Liver (tissue), 9 donors: ENCODE data around the gene RERE. TPM values are rescaled to one million over a fixed set of nuclear protein-coding genes. Genes with fewer than 3 reads are reported as not detected.
"Not testable (repeated sequence)": the region's sequence is repeated elsewhere in the genome, so short reads cannot be mapped to it uniquely, and the experiment has no call there.

Experiments
- DNase-seq: peaks from one replicate; pipeline ENCODE4 v3.0.0-alpha.2; 2017; ENCODE audit warnings: low spot score
- H3K27ac ChIP-seq, 2 donors: one replicate each; pipeline ENCODE4 v1.7.0; 2013; ENCODE audit warnings: inconsistent platforms in 2 of 2, low read length in 2 of 2, control low read depth in 1 of 2, low read depth in 1 of 2, mild to moderate bottlenecking in 1 of 2
- H3K27me3 ChIP-seq, 4 donors: one replicate each; pipeline versions ENCODE4 v1.6.1 to v1.7.0; 2013; ENCODE audit warnings: low read length in 3 of 4, inconsistent platforms in 1 of 4, mild to moderate bottlenecking in 1 of 4, moderate library complexity in 1 of 4; ENCODE audit not compliant: control insufficient read depth in 4 of 4, insufficient read depth in 4 of 4
- H3K36me3 ChIP-seq, 4 donors: one replicate each; pipeline versions ENCODE4 v1.6.1 to v1.7.0; 2013; ENCODE audit warnings: low read length in 3 of 4, mild to moderate bottlenecking in 3 of 4, low read depth in 1 of 4, moderate library complexity in 1 of 4; ENCODE audit not compliant: control insufficient read depth in 4 of 4, insufficient read depth in 3 of 4
- H3K4me1 ChIP-seq, 4 donors: one replicate each; pipeline versions ENCODE4 v1.6.1 to v1.7.0; 2013; ENCODE audit warnings: low read length in 3 of 4, mild to moderate bottlenecking in 3 of 4, moderate library complexity in 1 of 4; ENCODE audit not compliant: control insufficient read depth in 4 of 4, insufficient read depth in 4 of 4
- H3K4me3 ChIP-seq, 3 donors: one replicate each; pipeline versions ENCODE4 v1.6.1 to v1.7.0; 2013; ENCODE audit warnings: low read length in 3 of 3, control low read depth in 1 of 3, low read depth in 1 of 3, mild to moderate bottlenecking in 1 of 3
- H3K9ac ChIP-seq, 2 donors: one replicate each; pipeline ENCODE4 v1.7.0; 2013; ENCODE audit warnings: low read length in 2 of 2, mild to moderate bottlenecking in 2 of 2, moderate library complexity in 2 of 2, control low read depth in 1 of 2, low read depth in 1 of 2
- H3K9me3 ChIP-seq, 4 donors: one replicate each; pipeline versions ENCODE4 v1.6.1 to v1.7.0; 2013; ENCODE audit warnings: low read length in 3 of 4; ENCODE audit not compliant: control insufficient read depth in 4 of 4
- ATF3 ChIP-seq: IDR thresholded peaks from 2 replicates; pipeline ENCODE4 v1.6.1; 2016; ENCODE audit warnings: antibody characterized with exemption
- CTCF ChIP-seq: fragments of 150-350 bp; IDR thresholded peaks from 2 replicates; pipeline ENCODE4 v1.5.1; 2017; ENCODE audit warnings: improper control_type of control experiment, low read depth, low read length; ENCODE audit not compliant: missing input control
- EGR1 ChIP-seq, 2 donors: IDR thresholded peaks; 2 replicates each; pipeline ENCODE4 v1.6.1; 2016 to 2018; ENCODE audit warnings: antibody characterized with exemption in 2 of 2, low read depth in 2 of 2
- FOXA1 ChIP-seq: IDR thresholded peaks from 2 replicates; pipeline ENCODE4 v1.6.1; 2016; ENCODE audit warnings: antibody characterized with exemption
- FOXA2 ChIP-seq: IDR thresholded peaks from 2 replicates; pipeline ENCODE4 v1.6.1; 2016; ENCODE audit warnings: antibody characterized with exemption
- GABPA ChIP-seq, 2 donors: IDR thresholded peaks in 1 of 2; conservative IDR thresholded peaks in 1 of 2; 2 replicates each; pipeline ENCODE4 v1.6.1; 2016; ENCODE audit warnings: antibody characterized with exemption in 2 of 2, mild to moderate bottlenecking in 1 of 2, moderate library complexity in 1 of 2
- HNF4A ChIP-seq, 2 donors: conservative IDR thresholded peaks; 2 replicates each; pipeline ENCODE4 v1.6.1; 2016; ENCODE audit warnings: antibody characterized with exemption in 2 of 2, mild to moderate bottlenecking in 2 of 2
- HNF4G ChIP-seq: IDR thresholded peaks from 2 replicates; pipeline ENCODE4 v1.6.1; 2016; ENCODE audit warnings: antibody characterized with exemption
- JUND ChIP-seq, 2 donors: IDR thresholded peaks; 2 replicates each; pipeline ENCODE4 v1.6.1; 2016; ENCODE audit warnings: antibody characterized with exemption in 2 of 2
- MAX ChIP-seq: IDR thresholded peaks from 2 replicates; pipeline ENCODE4 v1.6.1; 2016; ENCODE audit warnings: antibody characterized with exemption
- NR2F2 ChIP-seq: IDR thresholded peaks from 2 replicates; pipeline ENCODE4 v1.6.1; 2016; ENCODE audit warnings: antibody characterized with exemption
- RAD21 ChIP-seq, 2 donors: IDR thresholded peaks; 2 replicates each; pipeline ENCODE4 v1.6.1; 2016; ENCODE audit warnings: antibody characterized with exemption in 2 of 2, mild to moderate bottlenecking in 2 of 2
- REST ChIP-seq: IDR thresholded peaks from 2 replicates; pipeline ENCODE4 v1.6.1; 2016; ENCODE audit warnings: antibody characterized with exemption, mild to moderate bottlenecking
- RXRA ChIP-seq, 2 donors: IDR thresholded peaks; 2 replicates each; pipeline ENCODE4 v1.6.1; 2017 to 2018; ENCODE audit warnings: antibody characterized with exemption in 2 of 2, mild to moderate bottlenecking in 1 of 2
- SP1 ChIP-seq: IDR thresholded peaks from 2 replicates; pipeline ENCODE4 v1.6.1; 2018; ENCODE audit warnings: antibody characterized with exemption, mild to moderate bottlenecking
- TAF1 ChIP-seq: conservative IDR thresholded peaks from 2 replicates; pipeline ENCODE4 v1.6.1; 2016; ENCODE audit warnings: antibody characterized with exemption, mild to moderate bottlenecking
- YY1 ChIP-seq: IDR thresholded peaks from 2 replicates; pipeline ENCODE4 v1.6.1; 2016; ENCODE audit warnings: antibody characterized with exemption, mild to moderate bottlenecking
- ZBTB33 ChIP-seq: IDR thresholded peaks from 2 replicates; pipeline ENCODE4 v1.6.1; 2016; ENCODE audit warnings: antibody characterized with exemption
- WGBS: extraction: QIAGEN DNeasy Blood & Tissue Kit; methylation state at CpG from one replicate; pipeline ENCODE4 v1.1.7; 2013; 5-methylcytosine and 5-hydroxymethylcytosine counted together
- polyA plus RNA-seq, 2 donors: library from polyadenylated mRNA; stranded (reverse) in 1 of 2; unstranded in 1 of 2; fragments of 200-250 nt in 1 of 2; fragments of >200 nt in 1 of 2; fragmentation: Nextera tagmentation in 1 of 2; extraction: Ambion mirVana in 1 of 2; gene quantifications; one replicate each; pipeline versions ENCODE4 v1.2.1 to v1.2.3, GENCODE V29; 2013 to 2015
- total RNA-seq, 2 donors: library from RNA; depleted of rRNA; stranded (reverse); fragments of >200 nt; gene quantifications; one replicate each; pipeline ENCODE4 v1.2.3, GENCODE V29; 2014
- donor health status: healthy.
- donor health status: healthy.
- donor health status: healthy.
- donor health status: healthy.
- donor health status: healthy.

RERE gene
- total and polyA plus RNA-seq, 4 donors = 9.8 to 49.1 (median 24.8) TPM

GRCh38 chr1:8382051-8382505 is 435.4 kb downstream of the RERE start (continued):
- TF ChIP-seq ZBTB33 (no peak), NR2F2 (no peak), CTCF (no peak), GABPA (IDR thresholded peaks at IDR 0.05 in 1 of 2, conservative IDR thresholded peaks at IDR 0.05 in 1 of 2) (no peak), TAF1 (no peak), JUND (IDR thresholded peaks at IDR 0.05) (no peak), YY1 (no peak)

GRCh38 chr1:8381618-8382017 is 435.8 kb downstream of the RERE start:
- peaks cover 0 to 3% (median under 1%) of the 10 kb centered on the region in 4 donors for H3K36me3 ChIP-seq
- H3K4me1 ChIP-seq = peaks cover 8 to 54% (median 40%) of the 10 kb centered on the region in 4 donors
- H3K4me3 ChIP-seq = no peak overlapping the region
- no peak for TF ChIP-seq GABPA (IDR thresholded peaks at IDR 0.05 in 1 of 2, conservative IDR thresholded peaks at IDR 0.05 in 1 of 2)
- TF ChIP-seq ZBTB33 = no peak
- TF ChIP-seq EGR1 (IDR thresholded peaks at IDR 0.05; ENCODE audit: low read depth in 2 of 2) = no peak
- peak; percentile 65 to 74 for TF ChIP-seq RXRA (IDR thresholded peaks at IDR 0.05)
- TF ChIP-seq CTCF = no peak
- no peak for TF ChIP-seq HNF4G
- no peak for TF ChIP-seq REST
- TF ChIP-seq RAD21 (IDR thresholded peaks at IDR 0.05) = peak in 1 of 2 donors; percentile 15
- peak; percentile 84 for TF ChIP-seq ATF3
- TF ChIP-seq HNF4A (conservative IDR thresholded peaks at IDR 0.05) = peak; percentile 70 to 79
- TF ChIP-seq MAX = peak; percentile 77
- no peak for TF ChIP-seq FOXA2
- TF ChIP-seq JUND (IDR thresholded peaks at IDR 0.05) = peak; percentile 19 to 26
- peak; percentile 47 for TF ChIP-seq YY1
- no peak for TF ChIP-seq TAF1
- no peak for TF ChIP-seq FOXA1
- TF ChIP-seq NR2F2 = no peak
- peak; percentile 40 for TF ChIP-seq SP1
- DNase-seq = no peak
- peak overlapping the region; percentile 46 to 83 for H3K27ac ChIP-seq
- H3K27me3 ChIP-seq = no peaks in the 10 kb centered on the region
- no peak overlapping the region for H3K9ac ChIP-seq
- no peaks in the 10 kb centered on the region for H3K9me3 ChIP-seq
- 54% methylated on average over 8 of the region's 8 CpGs for WGBS

- not testable (repeated sequence) for H3K9me3 ChIP-seq, DNase-seq, H3K36me3 ChIP-seq, H3K27me3 ChIP-seq, H3K27ac ChIP-seq, H3K9ac ChIP-seq, H3K4me3 ChIP-seq
- WGBS = 86% methylated on average over 6 of the region's 6 CpGs
- H3K4me1 ChIP-seq = peaks cover 8 to 51% (median 40%) of the 10 kb centered on the region in 4 donors
Measured at GRCh38 chr1:8380310-8380709, 437.1 kb downstream of the RERE start.
